GM12878 (cell line): ENCODE results near the gene SHC1. TPM values are rescaled to one million over a fixed set of nuclear protein-coding genes. Genes with fewer than 3 reads are reported as not detected.

ENCODE experiments used
- ATAC-seq: fragments of 200-7000 bp; cut with Tn5 transposase; 3 replicates; pipeline ENCODE4 v1.9.1; 2020; ENCODE audit warnings: mild to moderate bottlenecking, moderate library complexity
- BruUV-seq: library from RNA; stranded (reverse); fragments of 400-500 nt; replicated peaks from 2 replicates; lab custom pipeline; 2021; lab: Mats Ljungman, UMichigan
- CTCF ChIA-PET: fragments of 300-600 bp; sonication (Branson Sonifier 250); formaldehyde crosslinking; extraction: SDS; loops from one replicate; lab custom pipeline; 2021; ENCODE audit warnings: inconsistent platforms; lab: Yijun Ruan, JAX
- POLR2A ChIA-PET: fragments of 350-600 bp; formaldehyde crosslinking; extraction: SDS; loops from one replicate; lab custom pipeline; 2021; ENCODE audit warnings: inconsistent platforms; lab: Charles Lee
- RAD21 ChIA-PET: fragments of 300-600 bp; sonication (Branson Sonifier 250); formaldehyde crosslinking; loops from one replicate; lab custom pipeline; 2023; ENCODE audit warnings: antibody characterized with exemption; ENCODE audit not compliant: unreplicated experiment; lab: Charles Lee
- SMC1A ChIA-PET: fragments of 300-600 bp; sonication (Branson Sonifier 250); formaldehyde crosslinking; loops from one replicate; lab custom pipeline; 2023; ENCODE audit not compliant: unreplicated experiment, uncharacterized antibody; lab: Charles Lee
- DNase-seq: peaks from one replicate; pipeline ENCODE4 v3.0.0-alpha.2; 2011; ENCODE audit warnings: low read depth, low spot score
- FAIRE-seq: peaks from 3 replicates; lab custom pipeline; 2011; peaks lifted over from hg19 to GRCh38; lab: Jason Lieb, UNC
- H2AFZ ChIP-seq: 2 replicates; pipeline ENCODE4 v1.6.0; 2011; ENCODE audit warnings: low read depth, low read length, control low read depth; ENCODE audit not compliant: control insufficient read depth
- H3K27ac ChIP-seq: 2 replicates; pipeline ENCODE4 v1.5.1; 2011; ENCODE audit warnings: control low read depth; ENCODE audit not compliant: control insufficient read depth, insufficient read depth
- H3K27me3 ChIP-seq, 2 experiments: replicated peaks in 1 of 2; 2 replicates each; pipeline versions ENCODE4 v1.6.0 to v1.6.1; 2011; ENCODE audit warnings: low read length in 1 of 2; ENCODE audit not compliant: control insufficient read depth in 2 of 2, insufficient read depth in 2 of 2
- H3K36me3 ChIP-seq, 2 experiments: 2 replicates each; pipeline ENCODE4 v1.5.1; 2011; ENCODE audit warnings: low read length in 1 of 2; ENCODE audit not compliant: control insufficient read depth in 2 of 2, insufficient read depth in 2 of 2
- H3K4me1 ChIP-seq: 2 replicates; pipeline ENCODE4 v1.6.1; 2011; ENCODE audit warnings: mild to moderate bottlenecking, low read length, moderate library complexity, mixed read lengths; ENCODE audit not compliant: control insufficient read depth, insufficient read depth
- H3K4me2 ChIP-seq: 2 replicates; pipeline ENCODE4 v1.6.0; 2011; ENCODE audit warnings: control low read depth; ENCODE audit not compliant: control insufficient read depth, insufficient read depth
- H3K4me3 ChIP-seq: fragments of 200-600 bp; sonication (generic); 2 replicates; pipeline ENCODE4 v1.5.1; 2016
- H3K79me2 ChIP-seq: 2 replicates; pipeline ENCODE4 v1.6.0; 2011; ENCODE audit warnings: low read length; ENCODE audit not compliant: control insufficient read depth, insufficient read depth
- H3K9ac ChIP-seq: 2 replicates; pipeline ENCODE4 v1.8.0; 2011; ENCODE audit warnings: low read length, control low read depth, mixed read lengths; ENCODE audit not compliant: control insufficient read depth, insufficient read depth
- H3K9me3 ChIP-seq: replicated peaks from 3 replicates; pipeline ENCODE4 v1.5.1; 2011; ENCODE audit warnings: mild to moderate bottlenecking, low read length; ENCODE audit not compliant: control insufficient read depth, insufficient read depth
- H4K20me1 ChIP-seq: 2 replicates; pipeline ENCODE4 v1.6.0; 2011; ENCODE audit not compliant: control insufficient read depth, insufficient read depth
- ATF3 ChIP-seq: IDR thresholded peaks from 2 replicates; pipeline ENCODE4 v1.6.1; 2011; ENCODE audit warnings: low read depth, mild to moderate bottlenecking, low read length, moderate library complexity, borderline replicate concordance; ENCODE audit errors: extremely low read depth
- E2F8 ChIP-seq: fragments of 450-650 bp; IDR thresholded peaks from 2 replicates; pipeline ENCODE4 v1.6.1; 2018; ENCODE audit warnings: mild to moderate bottlenecking, low read depth, moderate library complexity; ENCODE audit not compliant: partially characterized antibody
- EP300 ChIP-seq, 2 experiments: fragments of 150-350 bp in 1 of 2; IDR thresholded peaks; 2 replicates each; pipeline ENCODE4 v1.6.1; 2011 to 2012; ENCODE audit warnings: low read depth in 2 of 2, low read length in 2 of 2, borderline replicate concordance in 1 of 2, improper control_type of control experiment in 1 of 2, inconsistent platforms in 1 of 2; ENCODE audit not compliant: control insufficient read depth in 1 of 2
- NFYB ChIP-seq: IDR thresholded peaks from 2 replicates; pipeline ENCODE4 v1.6.1; 2011; ENCODE audit warnings: low read depth, mild to moderate bottlenecking, low read length, improper control_type of control experiment, moderate library complexity; ENCODE audit not compliant: insufficient read depth
- NKRF ChIP-seq: fragments of 450-650 bp; conservative IDR thresholded peaks from 2 replicates; pipeline ENCODE4 v1.6.1; 2017; ENCODE audit warnings: mild to moderate bottlenecking, moderate library complexity
- PAX5 ChIP-seq: IDR thresholded peaks from 2 replicates; pipeline ENCODE4 v1.6.1; 2011; ENCODE audit warnings: low read depth, low read length, borderline replicate concordance
- PAX8 ChIP-seq: fragments of 450-650 bp; IDR thresholded peaks from 2 replicates; pipeline ENCODE4 v1.6.1; 2017; ENCODE audit warnings: mild to moderate bottlenecking, moderate library complexity
- POLR2A ChIP-seq: IDR thresholded peaks from 2 replicates; pipeline ENCODE4 v1.6.1; 2011; ENCODE audit warnings: low read depth, mild to moderate bottlenecking, low read length
- SREBF1 ChIP-seq: IDR thresholded peaks from 2 replicates; pipeline ENCODE4 v1.6.1; 2012; ENCODE audit warnings: mild to moderate bottlenecking, low read length
- TCF12 ChIP-seq: IDR thresholded peaks from 2 replicates; pipeline ENCODE4 v1.6.1; 2011; ENCODE audit warnings: low read depth, mild to moderate bottlenecking, low read length
- ZNF274 ChIP-seq: IDR thresholded peaks from one replicate; pipeline ENCODE4 v1.8.0; 2011; ENCODE audit not compliant: insufficient read length, insufficient read depth
- ZNF592 ChIP-seq: fragments of 450-650 bp; IDR thresholded peaks from 2 replicates; pipeline ENCODE4 v1.6.1; 2017; ENCODE audit warnings: mild to moderate bottlenecking, moderate library complexity
- whole genome bisulfite sequencing: methylation state at CpG from one replicate; pipeline ENCODE4 v1.1.6; 2016; ENCODE audit warnings: low lambda C conversion rate; ENCODE audit not compliant: insufficient replicate concordance, insufficient coverage; ENCODE audit errors: missing lambda C conversion rate; 5-methylcytosine and 5-hydroxymethylcytosine counted together
- in situ Hi-C: fragments of 300-500 bp; cut with MboI; formaldehyde crosslinking; loops from 9 replicates; pipeline ENCODE4 v1.14.3; 2018; ENCODE audit warnings: mixed read lengths
- intact Hi-C: fragments of 100-400 bp; cut with micrococcal nuclease; formaldehyde crosslinking; loops from one replicate; pipeline ENCODE4 v1.14.2; 2022; ENCODE audit not compliant: unreplicated experiment
- polyA plus RNA-seq, 11 experiments: library from polyadenylated mRNA; depleted of rRNA in 4 of 11; unstranded in 6 of 11; stranded (reverse) in 5 of 11; fragments of >200 nt; fragmentation: Nextera tagmentation in 4 of 11; fragmentation: Illumina TruSeq in 1 of 11; extraction: Ambion mirVana in 4 of 11; extraction: Trizol in 1 of 11; gene quantifications; 1 replicate in 1 of 11; 2 replicates in 10 of 11; pipeline versions ENCODE4 v1.2.1 to v1.2.3, GENCODE V29; 2011 to 2016; ENCODE audit warnings: inconsistent platforms in 2 of 11, missing spikeins in 2 of 11, low read depth in 1 of 11
- total RNA-seq, 4 experiments: library from RNA; depleted of rRNA in 3 of 4; stranded (reverse); fragments of >200 nt in 3 of 4; fragmentation: Illumina TruSeq in 1 of 4; extraction: Trizol in 1 of 4; gene quantifications; 2 replicates each; pipeline versions ENCODE4 v1.2.1 to v1.2.3, GENCODE V29; 2013 to 2021

SHC1 gene
- total and polyA plus RNA-seq, 10 of the 15 experiments (the other 5 are each of a cell fraction or from before 2014, with no cell fraction given): 2.6 to 49.3 (median 25.2) TPM

- H2AFZ ChIP-seq: peak overlapping the region; percentile 79
- H3K4me3 ChIP-seq: peak overlapping the region; percentile 98
- peak overlapping the region; percentile 36 for H3K4me2 ChIP-seq
- under 1% methylated on average over 37 of the region's 43 CpGs for WGBS
- ChIA-PET RAD21 (interaction anchor here (0.8 to 2.1 kb wide), 11 partner anchors 13 to 122 kb away, joined by 3 to 24 read pairs (median 7); partner anchors contain the start of genes FLAD1, PBXIP1 and SHC1), CTCF (interaction anchor here (0.6 to 11.0 kb wide), 13 partner anchors 9 to 134 kb away, joined by 3 to 226 read pairs (median 6); partner anchors contain the start of genes CKS1B, FLAD1, KCNN3 and PBXIP1), POLR2A (interaction anchor here (0.5 to 3.4 kb wide), 10 partner anchors 16 to 279 kb away, joined by 3 to 36 read pairs (median 4); partner anchors contain the start of genes ADAM15, CKS1B, FLAD1 and PMVK), SMC1A (interaction anchor here (0.8 to 8.1 kb wide), 7 partner anchors 16 to 84 kb away, joined by 3 to 69 read pairs (median 4); partner anchors contain the start of gene FLAD1)
- peak; percentile 23 for FAIRE-seq
- H3K4me1 ChIP-seq: peaks cover 29% of the 10 kb centered on the region
- peaks cover 36% of the 10 kb centered on the region for H3K79me2 ChIP-seq
- intact Hi-C loops: loop anchor here (2.0 to 5.0 kb wide), 2 partner anchors 39 to 64 kb away; partner anchors contain the start of genes PMVK and PYGO2
- H3K27me3 ChIP-seq: no peaks in the 10 kb centered on the region
- in situ Hi-C loops: no loop called here
- peak overlapping the region; percentile 66; the same call in 1 of the 2 replicates for H3K9ac ChIP-seq
- H3K9me3 ChIP-seq: no peaks in the 10 kb centered on the region
- H3K36me3 ChIP-seq: no peaks in the 10 kb centered on the region
- peak; percentile 41 for DNase-seq
- BruUV-seq: no TSS peak
- peak overlapping the region; percentile 79 for H3K27ac ChIP-seq
- no peaks in the 10 kb centered on the region for H4K20me1 ChIP-seq
- ATAC-seq: peak; percentile 57
- TF ChIP-seq E2F8: peak; percentile 38
- 0 out of 2 replicates have a peak, but pooled peaks have one; percentile 15 for TF ChIP-seq PAX5
- no peak for TF ChIP-seq NFYB
- TF ChIP-seq PAX8: no peak
- no peak for TF ChIP-seq EP300 (IDR thresholded peaks at IDR 0.05; ENCODE audit: borderline replicate concordance in 1 of 2, control insufficient read depth in 1 of 2, low read depth in 2 of 2, low read length in 2 of 2)
- no peak for TF ChIP-seq SREBF1
- TF ChIP-seq ATF3: no peak
- TF ChIP-seq POLR2A: peak; percentile 63; the same call in 1 of the 2 replicates
- TF ChIP-seq ZNF592: no peak
- no peak for TF ChIP-seq ZNF274
- TF ChIP-seq TCF12: peak; percentile 48; the same call in 1 of the 2 replicates
- peak; percentile 3 for TF ChIP-seq NKRF
Observed at GRCh38 chr1:155000726-155001424, 30.3 kb upstream of the SHC1 start.
